Natural killer cell treated with Interleukin-12 subunit alpha and Interleukin-12 subunit beta and Interleukin-15 and Interleukin-18, amount 100 ng/mL, for 72 hours (primary cell): ENCODE measurements around the gene PHRF1. TPM values are rescaled to one million over a fixed set of nuclear protein-coding genes. Genes with fewer than 3 reads are reported as not detected.

Experiments
- ATAC-seq, 2 donors: fragments of 150-1000 bp; cut with Tn5 transposase in 1 of 2; sonication (Bioruptor Pico), chemical (Tn5 transposase) in 1 of 2; 2 replicates each; pipeline ENCODE4 v1.10.0; 2021
- DNase-seq: peaks from one replicate; pipeline ENCODE4 v3.0.0; 2022; ENCODE audit warnings: low spot score
- H3K27ac Mint-ChIP-seq, 2 donors: 1 replicate in 1 of 2; 2 replicates in 1 of 2; pipeline ENCODE4 v1.8.0; 2022; ENCODE audit warnings: mixed read lengths in 2 of 2, mild to moderate bottlenecking in 1 of 2, moderate library complexity in 1 of 2
- H3K27me3 Mint-ChIP-seq, 2 donors: 1 replicate in 1 of 2; 2 replicates in 1 of 2; pipeline ENCODE4 v1.8.0; 2022; ENCODE audit warnings: mixed read lengths in 2 of 2
- H3K36me3 Mint-ChIP-seq: one replicate; pipeline ENCODE4 v1.8.0; 2022; ENCODE audit warnings: mixed read lengths
- H3K4me1 Mint-ChIP-seq, 2 donors: 1 replicate in 1 of 2; 2 replicates in 1 of 2; pipeline ENCODE4 v1.8.0; 2022; ENCODE audit warnings: low read depth in 2 of 2, mixed read lengths in 2 of 2, mild to moderate bottlenecking in 1 of 2
- H3K4me3 Mint-ChIP-seq: one replicate; pipeline ENCODE4 v1.8.0; 2022; ENCODE audit warnings: mixed read lengths
- H3K9me3 Mint-ChIP-seq: 2 replicates; pipeline ENCODE4 v1.8.0; 2022; ENCODE audit warnings: mixed read lengths
- total RNA-seq, 2 donors: library from RNA; stranded (reverse); gene quantifications; one replicate each; pipeline ENCODE4 v1.2.3, GENCODE V29; 2022

The PHRF1 gene
- total RNA-seq, 2 donors from 2014 or later, result 49.2 to 85.7 TPM

GRCh38 chr11:584287-584686 is 8.0 kb downstream of the PHRF1 start:
- ATAC-seq (no peak), DNase-seq (no peak)
- Mint-ChIP-seq H3K4me1 (peaks cover 36 to 42% of the 10 kb centered on the region in 2 donors), H3K9me3 (no peaks in the 10 kb centered on the region), H3K4me3 (no peak overlapping the region), H3K27me3 (no peaks in the 10 kb centered on the region), H3K27ac (no peak overlapping the region), H3K36me3 (peaks cover 5% of the 10 kb centered on the region)

GRCh38 chr11:586376-587316 is 10.4 kb downstream of the PHRF1 start:
- Mint-ChIP-seq H3K27ac (peak overlapping the region; percentile 76 to 90), H3K36me3 (peaks cover 10% of the 10 kb centered on the region), H3K9me3 (no peaks in the 10 kb centered on the region), H3K4me3 (no peak overlapping the region), H3K4me1 (peaks cover 19 to 30% of the 10 kb centered on the region in 2 donors), H3K27me3 (no peaks in the 10 kb centered on the region)
- ATAC-seq (no peak), DNase-seq (no peak)

GRCh38 chr11:587546-587945 is 11.3 kb downstream of the PHRF1 start:
- no peaks in the 10 kb centered on the region for H3K9me3 Mint-ChIP-seq
- peak in 1 of 2 donors; percentile 35 for ATAC-seq
- H3K4me3 Mint-ChIP-seq, result peak overlapping the region; percentile 55
- peaks cover 16 to 27% of the 10 kb centered on the region in 2 donors for H3K4me1 Mint-ChIP-seq
- H3K27ac Mint-ChIP-seq, result peak overlapping the region; percentile 76 to 90
- DNase-seq, result no peak
- no peaks in the 10 kb centered on the region for H3K27me3 Mint-ChIP-seq
- peaks cover 10% of the 10 kb centered on the region for H3K36me3 Mint-ChIP-seq

GRCh38 chr11:587978-588380 is 11.7 kb downstream of the PHRF1 start:
- Mint-ChIP-seq H3K36me3 (peaks cover 10% of the 10 kb centered on the region), H3K4me1 (peaks cover 16 to 27% of the 10 kb centered on the region in 2 donors), H3K27ac (peak overlapping the region; percentile 76 to 90)

GRCh38 chr11:589798-590197 is 13.5 kb downstream of the PHRF1 start:
- peaks cover 14% of the 10 kb centered on the region for H3K36me3 Mint-ChIP-seq
- no peak overlapping the region for H3K27ac Mint-ChIP-seq
- no peaks in the 10 kb centered on the region for H3K27me3 Mint-ChIP-seq
- H3K4me3 Mint-ChIP-seq, result no peak overlapping the region
- DNase-seq, result no peak
- H3K4me1 Mint-ChIP-seq, result peaks cover 16 to 27% of the 10 kb centered on the region in 2 donors
- ATAC-seq, result no peak
- H3K9me3 Mint-ChIP-seq, result no peaks in the 10 kb centered on the region

More at GRCh38 chr11:587978-588380, 11.7 kb downstream of the PHRF1 start:
- peak overlapping the region; percentile 55 for H3K4me3 Mint-ChIP-seq
- no peaks in the 10 kb centered on the region for H3K27me3 Mint-ChIP-seq
- no peaks in the 10 kb centered on the region for H3K9me3 Mint-ChIP-seq
- ATAC-seq (peak; percentile 93 to 96), DNase-seq (no peak)

- H3K27me3 Mint-ChIP-seq, result no peaks in the 10 kb centered on the region
- H3K4me3 Mint-ChIP-seq, result no peak overlapping the region
- no peaks in the 10 kb centered on the region for H3K9me3 Mint-ChIP-seq
- DNase-seq, result no peak
- ATAC-seq, result no peak
- H3K27ac Mint-ChIP-seq, result no peak overlapping the region
- peaks cover 14% of the 10 kb centered on the region for H3K36me3 Mint-ChIP-seq
- peaks cover 16 to 29% of the 10 kb centered on the region in 2 donors for H3K4me1 Mint-ChIP-seq
These were observed 14.7 kb downstream of the PHRF1 start for GRCh38 chr11:590997-591396.

- Mint-ChIP-seq H3K36me3 (peaks cover 14% of the 10 kb centered on the region), H3K4me1 (peaks cover 7 to 33% of the 10 kb centered on the region in 2 donors), H3K9me3 (no peaks in the 10 kb centered on the region), H3K27ac (peak overlapping the region in 1 of 2 donors; percentile 60), H3K27me3 (no peaks in the 10 kb centered on the region), H3K4me3 (no peak overlapping the region)
- DNase-seq (no peak), ATAC-seq (no peak)
These were observed 16.2 kb downstream of the PHRF1 start for GRCh38 chr11:592501-592900.

GRCh38 chr11:592918-593317 is 16.6 kb downstream of the PHRF1 start:
- DNase-seq (no peak), ATAC-seq (no peak)
- Mint-ChIP-seq H3K27me3 (no peaks in the 10 kb centered on the region), H3K9me3 (no peaks in the 10 kb centered on the region), H3K4me1 (peaks cover 3 to 31% of the 10 kb centered on the region in 2 donors), H3K36me3 (peaks cover 14% of the 10 kb centered on the region), H3K27ac (no peak overlapping the region), H3K4me3 (no peak overlapping the region)

GRCh38 chr11:593347-593746 is 17.1 kb downstream of the PHRF1 start:
- no peak overlapping the region for H3K27ac Mint-ChIP-seq
- H3K36me3 Mint-ChIP-seq, result peaks cover 14% of the 10 kb centered on the region
- ATAC-seq (no peak), DNase-seq (no peak)
- no peak overlapping the region for H3K4me3 Mint-ChIP-seq
- H3K27me3 Mint-ChIP-seq, result no peaks in the 10 kb centered on the region
- H3K9me3 Mint-ChIP-seq, result no peaks in the 10 kb centered on the region
- H3K4me1 Mint-ChIP-seq, result peaks cover 0 to 28% of the 10 kb centered on the region in 2 donors

- DNase-seq (no peak), ATAC-seq (no peak)
- H3K9me3 Mint-ChIP-seq, result no peaks in the 10 kb centered on the region
- H3K27me3 Mint-ChIP-seq, result no peaks in the 10 kb centered on the region
- H3K27ac Mint-ChIP-seq, result no peak overlapping the region
- peaks cover 0 to 19% of the 10 kb centered on the region in 2 donors for H3K4me1 Mint-ChIP-seq
- H3K4me3 Mint-ChIP-seq, result no peak overlapping the region
- peaks cover 4% of the 10 kb centered on the region for H3K36me3 Mint-ChIP-seq
These were observed 19.1 kb downstream of the PHRF1 start for GRCh38 chr11:595400-595799.

GRCh38 chr11:596374-596773 is 20.1 kb downstream of the PHRF1 start:
- no peaks in the 10 kb centered on the region for H3K27me3 Mint-ChIP-seq
- H3K4me3 Mint-ChIP-seq, result no peak overlapping the region
- peaks cover 4% of the 10 kb centered on the region for H3K36me3 Mint-ChIP-seq
- peaks cover 0 to 19% of the 10 kb centered on the region in 2 donors for H3K4me1 Mint-ChIP-seq
- DNase-seq, result no peak
- no peak overlapping the region for H3K27ac Mint-ChIP-seq
- peak; percentile 72 to 75 for ATAC-seq
- no peaks in the 10 kb centered on the region for H3K9me3 Mint-ChIP-seq

GRCh38 chr11:597166-597725 is 21.0 kb downstream of the PHRF1 start:
- Mint-ChIP-seq H3K27me3 (no peaks in the 10 kb centered on the region), H3K4me3 (no peak overlapping the region), H3K9me3 (no peaks in the 10 kb centered on the region), H3K27ac (peak overlapping the region in 1 of 2 donors; percentile 27), H3K4me1 (peaks cover 0 to 19% of the 10 kb centered on the region in 2 donors), H3K36me3 (peaks cover 4% of the 10 kb centered on the region)
- no peak for ATAC-seq
- DNase-seq, result no peak

GRCh38 chr11:598005-598680 is 21.9 kb downstream of the PHRF1 start:
- Mint-ChIP-seq H3K4me3 (no peak overlapping the region), H3K36me3 (peaks cover 4% of the 10 kb centered on the region), H3K27me3 (no peaks in the 10 kb centered on the region), H3K9me3 (no peaks in the 10 kb centered on the region), H3K27ac (no peak overlapping the region), H3K4me1 (peaks cover 0 to 19% of the 10 kb centered on the region in 2 donors)
- ATAC-seq (no peak), DNase-seq (no peak)
